Hematopoietic multipotent progenitor cell (in vitro differentiated cells): ENCODE data around the gene APOA4. TPM values are rescaled to one million over a fixed set of nuclear protein-coding genes. Genes with fewer than 3 reads are reported as not detected.

Experiments used
- DNase-seq, 3 donors: peaks; one replicate each; pipeline ENCODE4 v3.0.0-alpha.2; 2011 to 2015; ENCODE audit warnings: low read depth in 2 of 3, low spot score in 2 of 3
- total RNA-seq: library from RNA; depleted of rRNA; stranded (reverse); fragments of >200 nt; gene quantifications from one replicate; pipeline ENCODE4 v1.2.3, GENCODE V29; 2012

APOA4 gene
- total RNA-seq, 1 donor: not detected

GRCh38 chr11:116831790-116832349, 8.8 kb upstream of the APOA4 start:
- DNase-seq: no peak

- no peak for DNase-seq
Observed at GRCh38 chr11:116830184-116830912, 7.2 kb upstream of the APOA4 start.

- DNase-seq: no peak
Observed at GRCh38 chr11:116829525-116830183, 6.5 kb upstream of the APOA4 start, which contains the start of gene APOC3. TSS of gene APOC3 (plus strand) at chr11:116829907. CDS start at chr11:116830583, 676 bp downstream.

GRCh38 chr11:116828632-116829524, 5.8 kb upstream of the APOA4 start:
- no peak for DNase-seq

- no peak for DNase-seq
Observed at GRCh38 chr11:116827461-116827860, 4.4 kb upstream of the APOA4 start.

- DNase-seq: no peak
Observed at GRCh38 chr11:116826751-116827431, 3.8 kb upstream of the APOA4 start.

- no peak for DNase-seq
Observed at GRCh38 chr11:116825854-116826750, 3.0 kb upstream of the APOA4 start.

GRCh38 chr11:116825434-116825833, 2.3 kb upstream of the APOA4 start:
- DNase-seq: no peak

GRCh38 chr11:116822575-116822974, 529 bp downstream of the APOA4 start:
- no peak for DNase-seq

GRCh38 chr11:116821050-116821918, 1.8 kb downstream of the APOA4 start:
- no peak for DNase-seq

GRCh38 chr11:116819049-116819448, 4.1 kb downstream of the APOA4 start:
- no peak for DNase-seq

- DNase-seq: no peak
Observed at GRCh38 chr11:116814502-116814901, 8.6 kb downstream of the APOA4 start.

- DNase-seq: no peak
Observed at GRCh38 chr11:116813781-116814471, 9.2 kb downstream of the APOA4 start.

GRCh38 chr11:116813170-116813569, 9.9 kb downstream of the APOA4 start:
- no peak for DNase-seq

- no peak for DNase-seq
Observed at GRCh38 chr11:116812109-116812508, 11.0 kb downstream of the APOA4 start.

GRCh38 chr11:116811194-116811593, 11.9 kb downstream of the APOA4 start:
- no peak for DNase-seq

- DNase-seq: no peak
Observed at GRCh38 chr11:116808262-116809175, 14.6 kb downstream of the APOA4 start.
